Stimulated activated CD8-positive, alpha-beta memory T cell treated with anti-CD3 and anti-CD28 coated beads, Interleukin-4, amount 100 ng/mL, for 4 hours (primary cell): ENCODE data around the gene SEC14L2.

ENCODE experiments used
- DNase-seq, 2 donors: peaks; one replicate each; pipeline ENCODE4 v3.0.0-alpha.2; 2020; ENCODE audit warnings: low read depth in 2 of 2, low spot score in 1 of 2

SEC14L2 gene

DNA sequence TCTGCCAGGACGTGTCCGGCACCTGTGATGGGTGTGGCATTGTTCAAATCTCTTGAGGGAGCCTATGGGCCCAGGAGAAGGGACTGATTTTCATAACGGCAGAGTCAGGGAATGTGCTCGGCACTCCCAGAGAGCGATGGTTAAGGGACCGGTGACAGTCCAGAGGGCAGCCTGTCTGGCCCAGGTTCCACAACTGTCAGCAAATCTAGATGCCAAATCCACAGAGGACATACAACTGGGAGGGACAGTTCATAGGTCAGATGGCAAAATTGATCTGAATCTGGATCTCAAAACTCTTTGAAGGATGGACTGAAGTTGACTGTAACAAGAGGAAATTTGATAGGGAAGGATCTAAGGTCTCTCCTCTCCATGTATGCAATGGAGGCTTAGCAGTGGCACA lies 7.5 kb downstream of the SEC14L2 start:
- DNase-seq = no peak

DNA sequence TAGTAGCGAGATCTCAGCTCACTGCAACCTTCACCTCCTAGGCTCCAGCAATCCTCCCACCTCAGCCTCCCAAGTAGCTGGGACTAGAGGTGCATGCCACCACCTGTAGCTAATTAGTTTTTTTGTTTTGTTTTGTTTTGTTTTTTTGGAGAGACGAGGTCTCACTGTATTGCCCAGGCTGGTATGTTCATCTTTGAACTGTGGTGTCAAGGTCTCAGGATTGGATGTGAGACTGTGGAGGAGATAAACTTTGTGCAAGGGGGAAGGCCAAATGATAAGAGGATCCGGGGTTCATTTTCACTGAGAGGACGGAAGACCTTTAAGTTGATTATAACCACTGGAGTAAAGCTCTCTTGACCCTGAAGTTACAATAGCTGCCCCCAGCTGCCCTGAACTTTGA lies 8.9 kb downstream of the SEC14L2 start:
- DNase-seq = no peak

DNA sequence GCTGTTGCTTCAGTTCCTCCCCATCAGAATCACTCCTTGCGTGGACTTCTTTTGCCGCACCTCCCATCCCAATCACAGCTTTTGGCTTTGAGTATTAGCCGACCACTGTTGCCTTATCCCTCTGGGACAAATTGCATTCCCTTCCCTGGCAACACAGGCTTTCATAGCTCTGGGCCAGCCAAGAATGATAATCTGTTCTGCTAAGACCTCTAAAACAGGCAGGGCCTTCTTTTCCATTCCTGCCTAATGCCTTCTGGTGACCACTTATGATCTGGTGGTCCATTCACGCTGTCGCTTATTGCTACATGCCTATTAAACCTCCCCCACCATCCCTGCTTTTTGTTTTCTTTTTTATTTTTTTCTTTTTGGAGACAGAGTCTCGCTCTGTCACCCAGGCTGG lies 9.6 kb downstream of the SEC14L2 start:
- DNase-seq = no peak

DNA sequence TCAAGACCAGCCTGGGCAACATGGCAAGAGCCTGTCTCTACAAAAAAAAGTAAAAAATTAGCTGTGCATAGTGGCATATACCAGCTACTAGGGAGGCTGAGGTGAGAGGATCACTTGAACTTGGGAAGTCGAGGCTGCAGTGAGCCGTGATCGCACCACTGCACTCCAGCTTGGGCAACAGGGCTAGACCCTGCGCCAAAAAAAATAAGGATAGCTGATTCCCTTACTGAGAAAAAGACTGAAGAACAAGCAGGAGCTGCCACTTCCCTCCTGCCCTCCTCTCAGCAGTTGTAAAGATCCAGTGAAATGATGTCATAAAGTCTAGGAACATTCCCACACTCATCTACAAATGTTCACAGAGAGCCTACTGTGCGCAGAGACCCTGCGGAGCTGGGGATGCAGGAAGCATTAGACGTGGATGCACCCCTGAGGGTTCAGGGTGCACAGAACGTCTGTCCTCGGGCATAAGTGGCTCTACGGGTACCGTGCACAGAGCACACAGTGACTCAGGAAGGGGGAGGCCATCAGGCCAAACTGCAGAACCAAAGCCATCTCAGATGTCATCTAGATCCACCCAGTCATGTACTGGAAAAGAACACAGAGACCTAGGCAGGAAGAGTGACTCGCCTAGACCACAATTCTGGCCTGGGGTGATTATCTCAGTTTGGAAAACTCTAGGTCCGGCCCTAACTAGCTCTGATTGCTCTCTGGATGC lies 11.7 kb downstream of the SEC14L2 start:
- DNase-seq = no peak

DNA sequence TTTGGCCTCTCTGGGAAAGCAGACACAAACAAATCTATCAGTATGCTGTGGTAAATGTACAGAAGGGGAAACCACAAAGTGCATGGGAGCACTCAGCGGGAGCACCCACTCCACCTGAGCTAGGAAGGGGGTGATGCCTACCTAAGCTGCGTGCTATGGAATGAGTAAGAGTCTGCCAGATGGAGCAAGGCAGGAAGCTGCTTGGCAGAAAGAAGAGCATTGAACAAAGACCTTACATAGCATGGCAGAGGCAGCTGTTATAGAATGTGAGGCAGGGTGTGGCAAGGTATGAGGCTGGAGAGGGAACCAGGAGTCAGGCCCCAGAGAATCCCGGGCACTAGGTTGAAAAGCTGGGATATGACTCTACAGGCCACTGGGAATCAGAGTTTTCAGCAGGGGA lies 15.0 kb downstream of the SEC14L2 start:
- no peak for DNase-seq

DNA sequence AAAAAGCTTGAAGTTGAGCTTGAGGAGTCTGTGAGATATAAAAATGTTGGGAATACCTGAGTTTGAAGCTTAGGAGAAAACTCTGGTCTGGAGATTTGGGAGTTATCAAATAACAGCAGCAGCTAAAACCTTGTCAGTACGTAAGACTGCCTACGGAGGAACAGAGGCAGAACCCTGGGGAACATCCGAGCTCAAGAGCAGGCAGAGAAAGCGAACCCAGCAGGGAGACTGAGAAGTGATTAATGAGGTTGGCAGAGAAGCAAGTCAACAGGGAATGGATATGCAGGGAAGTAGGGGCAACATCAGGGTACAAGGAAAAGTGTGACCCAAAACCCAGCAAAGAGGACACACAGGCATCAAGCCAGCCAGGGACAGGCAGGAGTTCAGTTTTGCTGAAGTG lies 16.2 kb downstream of the SEC14L2 start:
- no peak for DNase-seq

DNA sequence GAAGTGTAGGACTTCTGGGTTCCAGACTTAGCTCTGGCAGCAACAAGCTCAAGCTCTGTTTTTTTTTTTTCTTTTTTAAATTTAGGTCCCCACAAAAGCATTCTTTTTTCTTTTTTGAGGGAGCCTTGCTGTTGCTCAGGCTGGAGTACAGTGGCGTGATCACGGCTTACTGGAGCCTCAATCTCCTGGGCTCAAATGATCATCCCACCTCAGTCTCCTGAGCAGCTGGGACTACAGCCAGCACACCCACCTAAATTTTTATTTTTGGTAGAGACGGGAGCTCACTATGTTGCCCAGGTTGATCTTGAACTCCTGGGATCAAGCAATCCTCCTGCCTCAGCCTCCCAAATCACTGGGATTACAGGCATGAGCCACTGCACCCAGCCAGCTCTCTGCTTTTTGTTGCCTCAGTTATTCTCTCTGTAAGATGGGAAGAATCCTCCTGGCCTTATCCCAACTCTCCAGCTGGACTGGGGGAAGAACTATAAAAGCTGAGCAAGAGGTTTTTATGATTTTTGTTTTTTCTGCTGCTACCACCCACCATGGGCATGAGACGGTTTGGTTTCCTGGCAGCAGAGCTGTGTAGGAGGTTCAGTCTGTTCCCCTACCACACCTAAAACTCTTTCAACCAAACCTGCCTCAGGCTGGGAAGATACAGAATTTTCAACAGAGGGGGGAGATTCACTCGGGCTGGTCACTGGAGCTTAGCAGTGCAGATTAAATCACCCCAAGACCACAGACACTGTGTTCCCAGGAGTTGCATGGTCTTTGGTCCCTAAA lies 17.1 kb downstream of the SEC14L2 start:
- no peak for DNase-seq

DNA sequence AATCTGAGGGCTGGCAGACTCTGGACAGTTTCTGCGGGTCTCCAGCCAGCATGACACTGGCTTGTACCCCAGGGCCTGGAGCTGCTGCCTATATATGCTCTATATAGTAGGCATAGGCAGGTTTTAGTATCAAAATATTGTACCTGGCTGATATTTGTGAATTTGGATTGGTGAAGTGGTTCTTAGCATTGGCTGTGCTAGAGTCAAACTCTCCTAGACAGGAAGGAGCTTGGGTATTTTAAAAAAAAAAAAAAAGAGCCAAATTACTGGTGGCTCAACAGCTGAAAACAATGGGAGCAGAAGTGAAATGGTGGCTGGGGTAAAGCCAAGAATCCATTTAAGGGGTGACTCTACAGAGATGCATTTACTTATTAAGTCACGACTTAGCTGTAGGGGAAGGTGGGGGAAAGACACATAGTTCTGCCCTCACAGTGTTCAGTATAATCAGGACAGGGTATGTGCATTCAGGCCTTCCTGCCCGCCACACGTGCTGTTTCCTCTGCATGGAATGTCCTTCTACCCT lies 17.8 kb downstream of the SEC14L2 start:
- no peak for DNase-seq

DNA sequence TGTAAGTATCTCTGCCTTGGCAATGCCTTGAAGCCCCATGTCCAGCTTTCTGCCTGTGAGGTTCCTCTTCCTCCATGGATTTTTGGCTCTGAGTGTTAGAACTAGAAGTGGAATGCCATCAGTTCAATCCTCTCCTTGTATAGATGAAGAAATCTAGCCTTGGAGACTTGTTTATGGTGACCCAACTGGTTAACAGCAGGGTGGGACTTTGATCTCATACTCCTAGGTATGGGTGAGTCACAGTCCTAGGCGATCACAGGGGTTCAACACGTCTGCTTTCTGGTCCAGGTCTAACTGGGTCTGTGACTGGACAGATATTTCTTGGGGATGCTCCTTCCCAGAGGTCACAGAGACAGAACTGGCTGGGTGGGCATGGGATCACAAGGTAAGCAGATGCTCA lies 19.6 kb downstream of the SEC14L2 start:
- no peak for DNase-seq

DNA sequence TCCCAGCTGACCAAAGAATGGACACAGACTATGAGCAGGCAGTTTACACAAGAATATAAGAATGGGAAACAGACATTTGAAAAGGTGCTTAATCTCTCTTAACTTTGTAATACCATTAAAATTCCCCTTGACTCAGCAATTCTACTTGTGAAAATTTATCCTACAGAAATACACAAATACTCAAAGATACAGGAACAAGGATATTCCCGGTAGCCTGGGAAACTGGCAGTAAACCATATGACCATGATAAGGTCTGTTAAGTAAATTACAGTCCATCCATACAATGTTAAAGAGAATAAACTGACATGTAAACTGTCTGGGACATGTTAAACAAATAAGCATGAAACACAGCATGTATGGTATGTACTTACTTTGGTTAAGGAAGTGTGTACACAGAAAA lies 20.0 kb downstream of the SEC14L2 start:
- no peak for DNase-seq

DNA sequence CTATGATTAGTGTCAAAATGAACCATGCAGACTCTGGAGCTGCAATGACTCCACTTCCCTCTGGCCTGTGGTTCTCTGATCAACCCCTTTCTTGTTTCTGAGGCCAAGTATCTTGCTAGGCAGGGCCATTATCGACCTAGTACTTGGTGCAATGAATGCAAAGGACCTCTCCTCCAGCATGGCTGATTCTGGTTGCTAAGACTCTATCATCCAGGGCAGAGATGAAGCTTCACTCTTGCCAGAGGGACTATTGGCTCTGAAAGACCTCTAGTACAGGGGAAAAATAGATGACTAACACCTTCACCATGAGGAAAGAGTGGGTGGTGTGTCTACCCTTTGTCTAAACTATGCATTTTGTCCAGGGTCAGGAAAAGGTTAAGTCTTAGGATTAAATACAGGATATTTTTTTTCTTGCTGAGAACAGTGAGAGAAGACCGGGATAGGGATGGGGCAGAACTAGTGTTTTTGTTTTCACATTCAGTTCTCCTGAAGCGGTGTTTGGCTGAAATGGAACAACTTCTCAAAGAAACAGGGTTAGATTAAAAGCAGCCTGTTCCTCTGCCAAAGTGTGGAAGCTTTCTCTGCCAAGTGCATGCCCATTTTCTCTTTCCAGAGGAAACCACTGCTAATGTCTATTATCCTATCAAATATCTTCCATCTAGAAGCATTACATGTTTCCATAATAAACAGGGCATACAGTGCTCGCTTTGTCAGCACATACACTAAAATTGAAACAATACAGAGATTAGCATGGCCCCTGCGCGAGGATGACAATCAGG lies 23.7 kb downstream of the SEC14L2 start:
- DNase-seq = no peak

DNA sequence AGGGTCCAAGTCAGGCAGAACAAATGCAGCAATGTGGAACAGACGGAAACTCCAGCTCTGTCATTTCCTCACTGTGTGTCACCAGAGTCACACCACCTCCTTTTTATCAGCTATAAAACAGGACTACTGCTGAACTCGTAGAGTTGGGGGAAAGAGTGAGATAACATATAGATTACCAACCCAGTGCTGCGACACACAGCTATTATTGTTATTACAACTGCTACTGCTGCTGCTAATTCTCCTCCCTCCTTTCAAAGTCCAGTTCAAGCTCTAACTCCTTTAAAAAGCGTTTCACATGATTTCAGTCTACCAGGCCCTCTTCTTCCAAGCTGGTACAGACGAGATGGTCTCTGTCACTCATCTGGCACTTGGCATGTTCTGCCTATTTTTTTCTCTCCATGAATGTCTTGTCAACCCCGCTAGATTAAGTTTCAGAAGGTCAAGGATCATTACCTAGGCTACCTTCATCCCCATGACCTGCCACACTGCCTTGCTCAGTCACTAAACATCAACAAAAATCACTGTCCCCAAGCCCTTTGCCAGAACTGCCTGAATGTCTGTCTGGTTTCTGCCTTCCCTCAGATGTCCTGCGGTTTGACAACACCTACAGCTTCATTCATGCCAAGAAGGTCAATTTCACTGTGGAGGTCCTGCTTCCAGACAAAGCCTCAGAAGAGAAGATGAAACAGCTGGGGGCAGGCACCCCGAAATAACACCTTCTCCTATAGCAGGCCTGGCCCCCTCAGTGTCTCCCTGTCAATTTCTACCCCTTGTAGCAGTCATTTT lies 25.1 kb downstream of the SEC14L2 start:
- no peak for DNase-seq

DNA sequence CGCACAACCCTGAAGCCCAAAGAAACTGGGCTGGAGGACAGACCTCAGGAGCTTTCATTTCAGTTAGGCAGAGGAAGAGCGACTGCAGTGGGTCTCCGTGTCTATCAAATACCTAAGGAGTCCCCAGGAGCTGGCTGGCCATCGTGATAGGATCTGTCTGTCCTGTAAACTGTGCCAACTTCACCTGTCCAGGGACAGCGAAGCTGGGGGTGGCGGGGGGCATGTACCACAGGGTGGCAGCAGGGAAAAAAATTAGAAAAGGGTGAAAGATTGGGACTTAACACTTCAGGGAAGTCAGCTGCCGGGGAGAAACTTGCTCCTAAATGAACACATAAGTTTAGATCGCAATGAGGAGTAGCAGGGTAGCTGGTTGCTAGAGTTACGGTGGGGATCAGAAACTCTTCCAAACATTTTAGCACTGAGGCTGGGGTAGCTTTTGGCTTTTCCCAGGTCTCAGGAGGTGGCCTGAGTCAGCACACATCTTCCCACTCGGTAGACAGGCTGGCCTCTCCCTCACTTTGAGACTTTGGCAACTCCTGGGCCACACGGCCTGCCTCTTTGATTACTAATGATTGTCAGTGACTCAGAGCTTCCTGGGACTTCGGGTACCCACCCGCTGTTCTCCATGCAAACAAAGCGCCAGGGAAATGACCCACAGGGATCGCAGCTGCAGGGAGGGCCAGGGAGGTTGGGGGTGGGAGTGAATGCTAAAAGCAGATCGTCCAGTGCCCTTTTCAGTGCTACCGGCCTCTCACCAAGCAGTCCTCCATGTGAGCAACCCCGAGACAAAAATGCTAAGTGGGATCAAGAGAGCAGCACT lies 25.9 kb downstream of the SEC14L2 start:
- no peak for DNase-seq

DNA sequence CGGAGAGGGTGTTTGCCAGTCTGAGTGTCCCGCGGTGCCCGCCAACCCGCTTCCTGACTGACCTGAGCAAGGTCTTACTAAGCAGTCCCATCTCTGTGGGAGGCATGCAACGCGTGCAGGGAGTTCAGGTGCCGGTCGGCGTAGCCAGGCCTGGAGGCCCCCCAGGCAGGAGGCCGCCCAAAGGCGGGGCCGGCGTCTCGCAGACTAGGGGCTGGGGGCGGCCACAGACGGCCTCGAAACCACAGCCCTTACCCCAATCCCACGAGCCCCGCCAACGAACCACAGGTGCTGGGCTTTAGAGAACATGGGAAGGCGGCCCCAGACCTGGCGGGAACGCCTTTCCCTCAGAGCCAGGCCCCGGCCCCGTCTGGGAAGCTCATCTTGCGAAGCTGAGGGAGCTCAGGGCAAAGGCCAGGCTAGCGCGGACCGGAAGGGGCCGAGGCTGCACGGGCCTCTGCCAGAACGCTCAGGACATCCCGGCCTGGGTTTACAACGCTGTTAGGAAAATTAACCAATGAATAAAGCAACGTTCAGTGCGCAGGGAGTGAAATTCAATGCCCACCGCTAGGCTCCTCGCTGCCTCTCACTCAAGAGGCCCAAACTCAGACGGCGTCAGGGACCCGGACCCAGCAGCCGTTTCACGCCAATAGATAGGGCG lies 26.6 kb downstream of the SEC14L2 start:
- no peak for DNase-seq

DNA sequence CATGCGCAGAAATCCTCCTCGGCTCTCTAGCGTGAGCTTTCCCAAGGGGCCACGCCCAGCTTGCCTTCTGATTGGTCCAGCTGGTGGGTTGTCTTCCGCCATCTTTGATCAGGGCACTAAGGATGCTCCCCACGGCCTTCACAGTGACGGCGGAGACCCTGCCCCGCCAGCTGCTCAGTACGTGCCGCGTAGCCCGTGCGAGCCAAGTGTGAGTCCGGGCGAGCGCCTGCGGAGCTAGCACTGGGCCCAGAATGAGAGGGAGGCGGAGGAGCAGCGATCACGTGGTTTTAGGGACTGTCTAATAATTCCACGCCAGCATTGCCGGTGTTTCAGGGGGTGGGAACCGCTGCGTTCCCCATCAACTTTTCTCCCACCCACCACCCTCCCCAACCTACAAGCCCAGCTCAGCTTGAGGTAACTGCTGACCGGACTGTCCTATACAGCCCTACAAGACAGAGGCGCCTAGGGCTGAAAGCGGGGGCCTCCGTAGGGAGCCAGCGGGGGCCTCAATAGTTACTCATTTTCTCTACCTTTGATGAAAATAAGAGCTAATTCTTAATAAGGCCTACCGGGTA lies 27.2 kb downstream of the SEC14L2 start:
- DNase-seq = peak; percentile 94 to 96

DNA sequence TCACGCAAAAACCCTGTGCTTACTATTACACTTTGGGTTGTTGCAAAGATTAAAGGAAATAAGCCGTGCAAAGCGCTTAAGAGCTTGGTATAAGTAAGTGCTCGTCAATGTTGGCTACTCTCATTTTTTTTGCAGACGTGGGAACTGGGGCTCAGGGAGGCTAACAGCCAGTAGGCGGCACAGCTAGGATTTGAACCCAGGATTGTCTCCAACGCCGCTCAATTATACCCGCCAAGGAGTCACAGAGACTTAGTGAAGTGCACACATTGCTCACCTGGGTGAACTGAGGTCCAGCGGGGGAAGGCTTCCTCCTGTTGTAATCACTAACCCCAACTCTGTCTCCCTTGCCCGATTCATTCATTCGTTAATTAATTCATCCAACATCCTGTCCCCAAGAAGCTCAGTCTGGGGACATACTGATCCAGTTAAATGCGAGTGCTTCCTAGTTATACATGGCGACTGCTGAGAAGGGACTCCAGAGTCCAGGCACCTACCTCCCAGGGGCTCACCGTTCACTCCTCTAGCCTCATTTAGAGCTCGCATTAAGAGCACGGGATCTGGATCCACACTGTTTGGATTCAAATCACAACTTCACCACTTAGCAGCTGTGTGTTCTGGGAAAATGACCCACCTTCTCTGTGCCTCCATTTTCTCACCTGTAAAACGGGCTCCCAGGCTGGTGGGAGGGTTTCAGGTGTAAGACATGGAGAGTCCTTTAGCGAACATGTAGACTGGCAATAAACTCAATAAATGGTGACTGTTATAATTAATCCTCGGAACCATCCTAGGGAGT lies 27.9 kb downstream of the SEC14L2 start:
- no peak for DNase-seq

DNA sequence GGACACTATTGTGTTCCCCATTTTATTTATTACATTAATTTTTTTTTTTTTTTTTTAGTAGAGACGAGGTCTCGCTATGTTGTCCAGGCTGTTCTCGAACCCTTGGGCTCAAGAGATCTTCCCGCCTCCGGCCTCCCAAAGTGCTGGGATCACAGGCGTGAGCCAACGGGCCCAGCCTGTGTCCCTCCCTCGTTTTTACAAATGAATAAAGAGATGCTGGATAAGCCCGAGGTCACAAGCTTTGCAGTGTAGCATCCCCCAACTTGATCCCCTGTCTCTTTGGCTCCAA lies 28.5 kb downstream of the SEC14L2 start:
- no peak for DNase-seq

DNA sequence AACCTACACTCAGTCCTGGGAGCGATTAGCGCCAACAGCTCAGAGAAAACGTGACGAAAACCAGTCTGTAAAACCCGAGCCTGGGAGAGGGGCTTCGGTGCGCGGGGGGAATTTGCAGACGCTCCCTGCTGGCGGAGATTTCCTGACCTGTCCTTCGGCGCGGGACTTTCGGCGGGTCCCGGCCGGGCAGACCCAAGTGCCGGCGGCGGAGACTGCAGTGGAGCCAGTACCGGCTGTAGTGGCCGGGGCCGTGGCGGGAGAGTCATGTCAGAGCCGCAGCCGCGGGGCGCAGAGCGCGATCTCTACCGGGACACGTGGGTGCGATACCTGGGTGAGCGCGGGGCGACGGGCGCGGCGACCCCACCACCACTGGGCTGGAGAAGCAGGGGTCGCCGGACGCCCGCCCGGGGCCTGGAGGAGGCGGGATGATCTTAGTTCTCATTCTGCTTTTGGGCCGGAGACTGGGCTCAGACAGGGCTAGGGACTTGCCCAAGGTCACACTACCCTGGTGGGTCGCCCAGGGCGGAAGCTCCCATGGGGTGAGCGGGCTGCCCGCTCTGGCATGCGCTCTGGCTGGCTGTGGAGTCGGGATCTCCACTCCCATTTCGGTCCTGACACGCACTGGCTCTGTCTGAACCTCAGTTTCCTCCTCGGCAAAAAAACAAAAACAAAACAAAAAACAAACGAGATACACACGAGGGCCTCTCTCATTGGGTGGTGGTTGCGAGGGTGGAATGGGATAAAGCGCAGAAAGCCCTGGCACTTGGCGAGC lies 29.0 kb downstream of the SEC14L2 start, which contains the start of gene MTFP1:
MTFP1 (plus strand) TSS at position 153 of the 772 bp plus-strand sequence; CDS start at position 265, 112 bp downstream.
- DNase-seq = no peak
